Endothelial cell of umbilical vein (primary cell): ENCODE results near the gene PLA2G4B. TPM values are rescaled to one million over a fixed set of nuclear protein-coding genes. Genes with fewer than 3 reads are reported as not detected.
A peak's percentile ranks its signal among the peaks of the same experiment; 100 is the strongest.

Experiments
- BruUV-seq: library from RNA; stranded (reverse); fragments of 400-500 nt; replicated peaks from 2 replicates; lab custom pipeline; 2021; lab: Mats Ljungman, UMichigan
- CTCF ChIA-PET: fragments of 300-600, 350-600 bp; sonication (Branson Sonifier 250); formaldehyde crosslinking; loops from one replicate; lab custom pipeline; 2021; ENCODE audit warnings: antibody characterized with exemption, inconsistent platforms; lab: Charles Lee
- POLR2A ChIA-PET: fragments of 300-600, 350-600 bp; sonication (Branson Sonifier 250); formaldehyde crosslinking; loops from one replicate; lab custom pipeline; 2021; ENCODE audit warnings: antibody characterized with exemption, inconsistent platforms; lab: Charles Lee
- DNase-seq: peaks from one replicate; pipeline ENCODE4 v3.0.0-alpha.2; 2011; ENCODE audit warnings: low read depth, low spot score
- FAIRE-seq: peaks from 2 replicates; lab custom pipeline; 2011; peaks lifted over from hg19 to GRCh38; lab: Jason Lieb, UNC
- H2AFZ ChIP-seq: 2 replicates; pipeline ENCODE4 v1.6.0; 2012; ENCODE audit warnings: low read depth, low read length, control low read depth, inconsistent platforms
- H3K27ac ChIP-seq: 2 replicates; pipeline ENCODE4 v1.5.1; 2011; ENCODE audit warnings: low read depth, mild to moderate bottlenecking, control low read depth, low read length, moderate library complexity; ENCODE audit not compliant: insufficient read depth
- H3K27me3 ChIP-seq, 2 experiments: 2 replicates each; pipeline versions ENCODE4 v1.6.0 to v1.6.1; 2011; ENCODE audit warnings: low read length in 2 of 2, mixed read lengths in 1 of 2; ENCODE audit not compliant: control insufficient read depth in 2 of 2, insufficient read depth in 2 of 2
- H3K36me3 ChIP-seq, 2 experiments: 2 replicates in 1 of 2; 3 replicates in 1 of 2; pipeline ENCODE4 v1.5.1; 2011; ENCODE audit warnings: low read length in 2 of 2, mild to moderate bottlenecking in 1 of 2, moderate library complexity in 1 of 2; ENCODE audit not compliant: control insufficient read depth in 2 of 2, insufficient read depth in 2 of 2; ENCODE audit errors: extremely low read depth in 1 of 2
- H3K4me1 ChIP-seq: 3 replicates; pipeline ENCODE4 v1.5.1; 2011; ENCODE audit warnings: mild to moderate bottlenecking, low read length; ENCODE audit not compliant: control insufficient read depth, insufficient read depth; ENCODE audit errors: extremely low read depth
- H3K4me2 ChIP-seq: 2 replicates; pipeline ENCODE4 v1.6.1; 2011; ENCODE audit warnings: low read length, control low read depth, mixed read lengths; ENCODE audit not compliant: insufficient read depth
- H3K4me3 ChIP-seq, 3 experiments: fragments of 200-600 bp in 1 of 3; sonication (generic), shearing (Covaris generic) in 1 of 3; replicated peaks in 1 of 3; 2 replicates each; pipeline ENCODE4 v1.5.1; 2011 to 2016; ENCODE audit warnings: control low read depth in 3 of 3, low read length in 3 of 3, mild to moderate bottlenecking in 2 of 3, inconsistent platforms in 1 of 3, low read depth in 1 of 3, moderate library complexity in 1 of 3; ENCODE audit not compliant: insufficient read depth in 1 of 3
- H3K79me2 ChIP-seq: 2 replicates; pipeline ENCODE4 v1.6.0; 2012; ENCODE audit warnings: low read length, inconsistent platforms; ENCODE audit not compliant: control insufficient read depth, insufficient read depth
- H3K9ac ChIP-seq: replicated peaks from 2 replicates; pipeline ENCODE3; 2011; ENCODE audit warnings: low read length, control low read depth; ENCODE audit not compliant: insufficient read depth; ENCODE audit errors: extremely low read depth
- H3K9me1 ChIP-seq: replicated peaks from 3 replicates; pipeline ENCODE4 v1.6.0; 2011; ENCODE audit warnings: mild to moderate bottlenecking, low read length; ENCODE audit not compliant: control insufficient read depth, insufficient read depth; ENCODE audit errors: extremely low read depth
- H3K9me3 ChIP-seq: replicated peaks from 2 replicates; pipeline ENCODE4 v1.5.1; 2012; ENCODE audit warnings: low read length, inconsistent platforms; ENCODE audit not compliant: control insufficient read depth, insufficient read depth
- H4K20me1 ChIP-seq: replicated peaks from 2 replicates; pipeline ENCODE3; 2011; ENCODE audit warnings: mild to moderate bottlenecking, low read length; ENCODE audit not compliant: control insufficient read depth, insufficient read depth; ENCODE audit errors: extremely low read depth
- CTCF ChIP-seq, 2 donors: IDR thresholded peaks; 1 replicate in 1 of 2; 2 replicates in 1 of 2; pipeline ENCODE4 v1.5.1; 2011; ENCODE audit warnings: low read length in 2 of 2, mild to moderate bottlenecking in 2 of 2, moderate library complexity in 2 of 2, control low read depth in 1 of 2, inconsistent platforms in 1 of 2, low read depth in 1 of 2; ENCODE audit not compliant: insufficient read depth in 1 of 2; ENCODE audit errors: extremely low read depth in 1 of 2
- FOS ChIP-seq: IDR thresholded peaks from 2 replicates; pipeline ENCODE4 v1.6.1; 2011; ENCODE audit warnings: mild to moderate bottlenecking, low read length, moderate library complexity, borderline replicate concordance; ENCODE audit not compliant: insufficient read depth
- GATA2 ChIP-seq: IDR thresholded peaks from 2 replicates; pipeline ENCODE4 v1.7.0; 2011; ENCODE audit warnings: low read depth, mild to moderate bottlenecking, moderate library complexity, mixed read lengths, low read length; ENCODE audit not compliant: insufficient read length, insufficient read depth
- JUN ChIP-seq: IDR thresholded peaks from 2 replicates; pipeline ENCODE4 v1.6.1; 2011; ENCODE audit warnings: borderline replicate concordance, low read depth; ENCODE audit not compliant: insufficient read length, insufficient read depth
- MAX ChIP-seq: IDR thresholded peaks from 2 replicates; pipeline ENCODE4 v1.6.1; 2011; ENCODE audit not compliant: insufficient read depth, insufficient read length
- MYC ChIP-seq: IDR thresholded peaks from one replicate; pipeline ENCODE4 v1.6.1; 2011; ENCODE audit warnings: mild to moderate bottlenecking, low read depth, low read length
- POLR2AphosphoS5 ChIP-seq: IDR thresholded peaks from 2 replicates; pipeline ENCODE4 v1.6.1; 2012; ENCODE audit warnings: low read depth, mild to moderate bottlenecking, control low read depth, low read length, moderate library complexity; ENCODE audit not compliant: insufficient read depth
- dilution Hi-C: fragments of 300-500 bp; cut with MboI; formaldehyde crosslinking; loops from one replicate; pipeline ENCODE4 v1.15.0; 2019; ENCODE audit warnings: low sequenced_read_pairs; ENCODE audit not compliant: extremely low pct_ligation_motif_present
- intact Hi-C: fragments of 100-400 bp; cut with micrococcal nuclease; formaldehyde crosslinking; loops from one replicate; pipeline ENCODE4 v1.10.0; 2022
- polyA plus RNA-seq, 4 experiments: library from polyadenylated mRNA; depleted of rRNA in 3 of 4; stranded (reverse) in 3 of 4; unstranded in 1 of 4; fragments of >200 nt; gene quantifications; 2 replicates each; pipeline versions ENCODE4 v1.2.1 to v1.2.3, GENCODE V29; 2011 to 2012; ENCODE audit warnings: missing spikeins in 1 of 4
- total RNA-seq: library from RNA; stranded (reverse); gene quantifications from 2 replicates; pipeline ENCODE4 v1.2.3, GENCODE V29; 2021

The PLA2G4B gene
- total and polyA plus RNA-seq, 2 donors (not counting 3 experiments of a cell fraction or from before 2014, with no cell fraction given) = 4.0 to 7.9 TPM

DNA sequence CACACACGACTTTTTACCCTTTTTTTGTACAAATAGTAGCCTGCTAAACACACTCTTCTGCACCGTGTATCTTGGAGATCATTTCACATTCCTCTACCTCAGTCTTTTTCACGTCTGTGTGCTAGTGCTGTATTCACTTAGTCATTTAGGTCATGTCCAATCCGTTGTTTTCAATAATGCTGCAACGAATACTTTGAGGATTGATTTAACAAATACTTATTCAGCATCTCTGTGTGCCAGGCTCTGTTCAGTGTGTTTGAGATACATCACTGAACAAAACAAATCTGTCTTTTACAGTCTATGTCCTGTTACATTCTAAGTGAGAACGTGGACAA, 9.9 kb upstream of the PLA2G4B start:
- no peaks in the 10 kb centered on the region for H3K9me3 ChIP-seq
- peak overlapping the region in 2 of 3 experiments; percentile 73 to 87 for H3K4me3 ChIP-seq
- peak; percentile 42 for FAIRE-seq
- H2AFZ ChIP-seq = no peak overlapping the region
- dilution Hi-C loops = no loop called here
- no peak for TF ChIP-seq MYC
- no peak for TF ChIP-seq MAX
- TF ChIP-seq FOS = no peak
- no peak for TF ChIP-seq JUN
- TF ChIP-seq GATA2 = no peak
- TF ChIP-seq CTCF (IDR thresholded peaks at IDR 0.05; ENCODE audit: extremely low read depth in 1 of 2, insufficient read depth in 1 of 2, low read depth in 1 of 2, low read length in 2 of 2) = no peak
- TF ChIP-seq POLR2AphosphoS5 = no peak
- H3K27me3 ChIP-seq = no peaks in the 10 kb centered on the region
- no peak overlapping the region for H3K27ac ChIP-seq
- H3K36me3 ChIP-seq = peaks cover 0 to 11% of the 10 kb centered on the region in 2 experiments
- H3K4me2 ChIP-seq = peak overlapping the region; percentile 39
- ChIA-PET CTCF (interaction anchor here (0.7 to 1.0 kb wide), 2 partner anchors 15 to 56 kb away, joined by 3 to 4 read pairs; no protein-coding TSS in a partner anchor), POLR2A (no interaction called here)
- intact Hi-C loops = loop anchor here (1.0 to 5.0 kb wide), 2 partner anchors 54 to 64 kb away; partner anchors contain the start of genes MAPKBP1 and SPTBN5
- no peaks in the 10 kb centered on the region for H4K20me1 ChIP-seq
- DNase-seq = no peak
- peak overlapping the region; percentile 77 for H3K9ac ChIP-seq
- BruUV-seq = no TSS peak
- H3K9me1 ChIP-seq = no peaks in the 10 kb centered on the region
- H3K79me2 ChIP-seq = no peaks in the 10 kb centered on the region
- H3K4me1 ChIP-seq = peaks cover 10% of the 10 kb centered on the region
